HepG2 (cell line): ENCODE data around the gene SH3D21. TPM values are rescaled to one million over a fixed set of nuclear protein-coding genes. Genes with fewer than 3 reads are reported as not detected.

ENCODE experiments used
- AKAP8 ChIP-seq: sonication (generic); formaldehyde crosslinking; IDR thresholded peaks from 2 replicates; pipeline ENCODE4 v1.5.1; 2020; ENCODE audit warnings: mild to moderate bottlenecking, missing genetic modification reagents
- ATF6 ChIP-seq: sonication (generic); formaldehyde crosslinking; conservative IDR thresholded peaks from 2 replicates; pipeline ENCODE4 v1.4.0; 2020; ENCODE audit warnings: missing genetic modification reagents
- CENPX ChIP-seq: sonication (generic); formaldehyde crosslinking; IDR thresholded peaks from 2 replicates; pipeline ENCODE4 v1.9.0; 2021; ENCODE audit warnings: mild to moderate bottlenecking, missing genetic modification reagents, moderate library complexity
- FOXO4 ChIP-seq: sonication (generic); formaldehyde crosslinking; conservative IDR thresholded peaks from 2 replicates; pipeline ENCODE4 v1.8.1; 2023; ENCODE audit warnings: missing genetic modification reagents
- GMEB1 ChIP-seq: sonication (generic); formaldehyde crosslinking; IDR thresholded peaks from 2 replicates; pipeline ENCODE4 v1.5.1; 2020; ENCODE audit warnings: missing genetic modification reagents, mild to moderate bottlenecking, borderline replicate concordance
- HDAC2 ChIP-seq: sonication (generic); formaldehyde crosslinking; IDR thresholded peaks from 2 replicates; pipeline ENCODE4 v1.4.0; 2020; ENCODE audit warnings: missing genetic modification reagents
- MAFG ChIP-seq: sonication (generic); formaldehyde crosslinking; IDR thresholded peaks from 2 replicates; pipeline ENCODE4 v1.5.1; 2020; ENCODE audit warnings: mild to moderate bottlenecking, missing genetic modification reagents
- MBD4 ChIP-seq: IDR thresholded peaks from 2 replicates; pipeline ENCODE4 v1.6.1; 2012; ENCODE audit warnings: low read length, inconsistent platforms, borderline replicate concordance
- PRMT3 ChIP-seq: sonication (generic); formaldehyde crosslinking; IDR thresholded peaks from 2 replicates; pipeline ENCODE4 v1.8.1; 2022; ENCODE audit warnings: low read depth, mild to moderate bottlenecking, moderate library complexity, missing genetic modification reagents, borderline replicate concordance
- RNF2 ChIP-seq: fragments of 450-650 bp; conservative IDR thresholded peaks from 2 replicates; pipeline ENCODE4 v1.6.1; 2016; ENCODE audit warnings: low read depth
- SRSF1 ChIP-seq: fragments of 200-400 bp; formaldehyde crosslinking; optimal IDR thresholded peaks from 2 replicates; pipeline ENCODE3; 2017; ENCODE audit warnings: mild to moderate bottlenecking, low read depth, low read length, moderate library complexity
- USF2 ChIP-seq, 2 experiments: sonication (generic) in 1 of 2; formaldehyde crosslinking in 1 of 2; IDR thresholded peaks; 2 replicates each; pipeline versions ENCODE4 v1.5.1 to v1.6.1; 2011 to 2020; ENCODE audit warnings: borderline replicate concordance in 1 of 2, low read depth in 1 of 2, low read length in 1 of 2, mild to moderate bottlenecking in 1 of 2, missing genetic modification reagents in 1 of 2, moderate library complexity in 1 of 2
- ZBTB7B ChIP-seq: sonication (generic); formaldehyde crosslinking; IDR thresholded peaks from 2 replicates; pipeline ENCODE4 v1.4.0; 2020; ENCODE audit warnings: missing genetic modification reagents
- ZNF101 ChIP-seq: sonication (generic); formaldehyde crosslinking; IDR thresholded peaks from 2 replicates; pipeline ENCODE4 v1.4.0; 2020; ENCODE audit warnings: mild to moderate bottlenecking, low read depth, missing genetic modification reagents, borderline replicate concordance
- ZNF124 ChIP-seq: sonication (generic); formaldehyde crosslinking; IDR thresholded peaks from 2 replicates; pipeline ENCODE4 v1.4.0; 2020; ENCODE audit warnings: missing genetic modification reagents
- ZNF138 ChIP-seq: sonication (generic); formaldehyde crosslinking; IDR thresholded peaks from 2 replicates; pipeline ENCODE4 v1.5.0; 2020; ENCODE audit warnings: mild to moderate bottlenecking, low read depth, missing genetic modification reagents
- ZNF24 ChIP-seq: fragments of 450-650 bp; IDR thresholded peaks from 2 replicates; pipeline ENCODE4 v1.6.1; 2017; ENCODE audit warnings: antibody characterized with exemption, mild to moderate bottlenecking
- ZNF256 ChIP-seq: sonication (generic); formaldehyde crosslinking; conservative IDR thresholded peaks from 2 replicates; pipeline ENCODE4 v1.4.0; 2020; ENCODE audit warnings: missing genetic modification reagents
- ZNF264 ChIP-seq: sonication (generic); formaldehyde crosslinking; IDR thresholded peaks from 2 replicates; pipeline ENCODE4 v1.4.0; 2020; ENCODE audit warnings: missing genetic modification reagents
- ZNF362 ChIP-seq: sonication (generic); formaldehyde crosslinking; IDR thresholded peaks from 2 replicates; pipeline ENCODE4 v1.4.0; 2020; ENCODE audit warnings: missing genetic modification reagents, mild to moderate bottlenecking, borderline replicate concordance
- ZNF383 ChIP-seq: sonication (generic); formaldehyde crosslinking; IDR thresholded peaks from 2 replicates; pipeline ENCODE4 v1.4.0; 2020; ENCODE audit warnings: missing genetic modification reagents, mild to moderate bottlenecking, borderline replicate concordance
- ZNF782 ChIP-seq: sonication (generic); formaldehyde crosslinking; IDR thresholded peaks from 2 replicates; pipeline ENCODE4 v1.4.0; 2020; ENCODE audit warnings: missing genetic modification reagents, mild to moderate bottlenecking, borderline replicate concordance
- ZNF883 ChIP-seq: sonication (generic); formaldehyde crosslinking; IDR thresholded peaks from 2 replicates; pipeline ENCODE4 v1.5.1; 2020; ENCODE audit warnings: mild to moderate bottlenecking, missing genetic modification reagents; ENCODE audit errors: not compliant biosample characterization
- polyA plus RNA-seq, 8 experiments: library from polyadenylated mRNA; depleted of rRNA in 3 of 8; stranded (reverse) in 7 of 8; unstranded in 1 of 8; fragments of >200 nt; fragmentation: Illumina TruSeq in 4 of 8; extraction: Trizol in 4 of 8; gene quantifications; 2 replicates each; pipeline versions ENCODE4 v1.2.1 to v1.2.3, GENCODE V29; 2011 to 2016; ENCODE audit warnings: low read depth in 4 of 8, missing spikeins in 1 of 8, mixed read lengths in 1 of 8; ENCODE audit not compliant: insufficient read depth in 1 of 8
- total RNA-seq, 5 experiments: library from RNA; depleted of rRNA; stranded (reverse); fragments of >200 nt; fragmentation: Illumina TruSeq; extraction: Trizol; gene quantifications; 2 replicates each; pipeline ENCODE4 v1.2.3, GENCODE V29; 2016; ENCODE audit warnings: low read depth in 1 of 5

Gene SH3D21
- total and polyA plus RNA-seq, 2 of the 13 experiments (the other 11 are each of a cell fraction or from before 2014, with no cell fraction given): 5.1 to 8.6 TPM

GRCh38 chr1:36324353-36324703 lies 18.2 kb downstream of the SH3D21 start (continued):
- TF ChIP-seq MAFG (CRISPR knock-in tag) (no peak), ATF6 (CRISPR knock-in tag) (no peak), ZNF264 (CRISPR knock-in tag) (no peak), ZNF362 (CRISPR knock-in tag) (no peak), CENPX (CRISPR knock-in tag) (no peak), AKAP8 (CRISPR knock-in tag) (peak; percentile 5; the same call in 1 of the 2 replicates), ZNF256 (CRISPR knock-in tag) (no peak), ZNF24 (no peak), ZNF138 (CRISPR knock-in tag) (no peak), USF2 (IDR thresholded peaks at IDR 0.05; ENCODE audit: low read depth, low read length) (no peak), USF2 (CRISPR knock-in tag; IDR thresholded peaks at IDR 0.05; ENCODE audit: borderline replicate concordance) (no peak), ZNF782 (CRISPR knock-in tag) (no peak), PRMT3 (CRISPR knock-in tag) (no peak), ZNF101 (CRISPR knock-in tag) (no peak), SRSF1 (peak; percentile 49), FOXO4 (CRISPR knock-in tag) (no peak), GMEB1 (no peak), ZNF124 (CRISPR knock-in tag) (no peak), ZBTB7B (CRISPR knock-in tag) (no peak), RNF2 (no peak), HDAC2 (CRISPR knock-in tag) (no peak; the same call in 1 of the 2 replicates), ZNF383 (no peak), MBD4 (no peak), ZNF883 (CRISPR knock-in tag) (no peak)
